DND-41 (cell line): ENCODE results near the gene PAK1IP1.

Experiments
- ATAC-seq: fragments of 200-7000 bp; cut with Tn5 transposase; 3 replicates; pipeline ENCODE4 v1.9.1; 2021; ENCODE audit warnings: low read depth; ENCODE audit not compliant: insufficient read depth
- DNase-seq: peaks from one replicate; pipeline ENCODE4 v3.0.0-alpha.2; 2020
- H2AFZ ChIP-seq: 2 replicates; pipeline ENCODE4 v1.6.0; 2012; ENCODE audit warnings: low read depth, low read length
- H3K27ac ChIP-seq: 2 replicates; pipeline ENCODE4 v1.5.1; 2012; ENCODE audit warnings: low read length, inconsistent platforms
- H3K27me3 ChIP-seq: fragments of 200-600 bp; sonication (generic); 2 replicates; pipeline ENCODE4 v1.6.0; 2012; ENCODE audit warnings: low read length, mild to moderate bottlenecking, inconsistent platforms; ENCODE audit not compliant: insufficient read depth, poor library complexity
- H3K36me3 ChIP-seq: 2 replicates; pipeline ENCODE4 v1.5.1; 2012; ENCODE audit warnings: low read length, inconsistent platforms; ENCODE audit not compliant: insufficient read depth
- H3K4me1 ChIP-seq: 2 replicates; pipeline ENCODE4 v1.5.1; 2012; ENCODE audit warnings: mild to moderate bottlenecking, low read length; ENCODE audit not compliant: insufficient read depth
- H3K4me2 ChIP-seq: 2 replicates; pipeline ENCODE4 v1.6.0; 2012; ENCODE audit warnings: mild to moderate bottlenecking, moderate library complexity, low read length, inconsistent platforms; ENCODE audit not compliant: insufficient read depth
- H3K4me3 ChIP-seq, 2 experiments: fragments of 200-600 bp in 1 of 2; shearing (Covaris generic) in 1 of 2; 2 replicates each; pipeline ENCODE4 v1.5.1; 2012 to 2016; ENCODE audit warnings: inconsistent platforms in 2 of 2, low read length in 2 of 2, mild to moderate bottlenecking in 2 of 2, low read depth in 1 of 2, moderate library complexity in 1 of 2
- H3K79me2 ChIP-seq: 2 replicates; pipeline ENCODE4 v1.6.0; 2012; ENCODE audit warnings: low read length, inconsistent platforms; ENCODE audit not compliant: insufficient read depth
- H3K9ac ChIP-seq: 2 replicates; pipeline ENCODE4 v1.6.0; 2012; ENCODE audit warnings: low read depth, mild to moderate bottlenecking, inconsistent platforms, low read length, moderate library complexity
- H3K9me3 ChIP-seq: 2 replicates; pipeline ENCODE4 v1.5.1; 2012; ENCODE audit warnings: low read length, moderate library complexity, mild to moderate bottlenecking, inconsistent platforms; ENCODE audit not compliant: insufficient read depth, severe bottlenecking
- H4K20me1 ChIP-seq: 2 replicates; pipeline ENCODE4 v1.6.0; 2012; ENCODE audit warnings: low read length; ENCODE audit not compliant: insufficient read depth
- EZH2 ChIP-seq: IDR thresholded peaks from 3 replicates; pipeline ENCODE4 v1.6.1; 2012; ENCODE audit warnings: borderline replicate concordance, low read depth, mild to moderate bottlenecking, moderate library complexity, low read length, inconsistent platforms; ENCODE audit not compliant: severe bottlenecking
- TF ChIP-seq, protein P1 (sequence below): IDR thresholded peaks from 2 replicates; pipeline ENCODE4 v1.5.1; 2012; ENCODE audit warnings: borderline replicate concordance, low read length, moderate library complexity, mild to moderate bottlenecking; ENCODE audit not compliant: poor library complexity, severe bottlenecking; ENCODE audit errors: extremely low read depth

PAK1IP1 gene

DNA sequence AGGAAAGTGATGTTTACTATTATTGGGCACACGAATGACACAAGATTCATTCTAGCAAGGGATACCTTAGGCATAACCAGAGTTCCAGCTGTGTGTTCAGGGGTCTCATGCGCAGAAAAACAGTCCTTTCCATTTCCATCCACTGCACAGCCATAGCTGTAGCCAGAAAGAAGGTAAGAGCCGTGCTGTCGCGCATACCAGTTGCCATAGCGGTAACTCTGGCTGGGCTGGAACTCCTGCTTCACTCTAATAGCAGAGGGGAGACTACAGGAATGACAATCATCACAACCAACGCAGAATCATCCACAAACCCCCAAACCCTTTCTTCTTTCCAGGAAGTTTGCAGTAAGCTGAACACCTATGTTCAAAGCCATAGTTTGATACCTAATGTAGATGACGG is 7.9 kb upstream of the PAK1IP1 start:
- H3K27ac ChIP-seq = no peak overlapping the region
- H3K27me3 ChIP-seq = no peaks in the 10 kb centered on the region
- no peaks in the 10 kb centered on the region for H3K4me1 ChIP-seq
- no peaks in the 10 kb centered on the region for H3K79me2 ChIP-seq
- H4K20me1 ChIP-seq = no peaks in the 10 kb centered on the region
- peaks cover 3% of the 10 kb centered on the region for H3K9me3 ChIP-seq
- no peak overlapping the region for H3K4me3 ChIP-seq
- H2AFZ ChIP-seq = no peak overlapping the region
- no peaks in the 10 kb centered on the region for H3K36me3 ChIP-seq
- DNase-seq = no peak
- no peak overlapping the region for H3K4me2 ChIP-seq
- TF ChIP-seq, protein P1, sequence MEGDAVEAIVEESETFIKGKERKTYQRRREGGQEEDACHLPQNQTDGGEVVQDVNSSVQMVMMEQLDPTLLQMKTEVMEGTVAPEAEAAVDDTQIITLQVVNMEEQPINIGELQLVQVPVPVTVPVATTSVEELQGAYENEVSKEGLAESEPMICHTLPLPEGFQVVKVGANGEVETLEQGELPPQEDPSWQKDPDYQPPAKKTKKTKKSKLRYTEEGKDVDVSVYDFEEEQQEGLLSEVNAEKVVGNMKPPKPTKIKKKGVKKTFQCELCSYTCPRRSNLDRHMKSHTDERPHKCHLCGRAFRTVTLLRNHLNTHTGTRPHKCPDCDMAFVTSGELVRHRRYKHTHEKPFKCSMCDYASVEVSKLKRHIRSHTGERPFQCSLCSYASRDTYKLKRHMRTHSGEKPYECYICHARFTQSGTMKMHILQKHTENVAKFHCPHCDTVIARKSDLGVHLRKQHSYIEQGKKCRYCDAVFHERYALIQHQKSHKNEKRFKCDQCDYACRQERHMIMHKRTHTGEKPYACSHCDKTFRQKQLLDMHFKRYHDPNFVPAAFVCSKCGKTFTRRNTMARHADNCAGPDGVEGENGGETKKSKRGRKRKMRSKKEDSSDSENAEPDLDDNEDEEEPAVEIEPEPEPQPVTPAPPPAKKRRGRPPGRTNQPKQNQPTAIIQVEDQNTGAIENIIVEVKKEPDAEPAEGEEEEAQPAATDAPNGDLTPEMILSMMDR = no peak
- no peak for TF ChIP-seq EZH2
- ATAC-seq = no peak
- H3K9ac ChIP-seq = no peak overlapping the region

DNA sequence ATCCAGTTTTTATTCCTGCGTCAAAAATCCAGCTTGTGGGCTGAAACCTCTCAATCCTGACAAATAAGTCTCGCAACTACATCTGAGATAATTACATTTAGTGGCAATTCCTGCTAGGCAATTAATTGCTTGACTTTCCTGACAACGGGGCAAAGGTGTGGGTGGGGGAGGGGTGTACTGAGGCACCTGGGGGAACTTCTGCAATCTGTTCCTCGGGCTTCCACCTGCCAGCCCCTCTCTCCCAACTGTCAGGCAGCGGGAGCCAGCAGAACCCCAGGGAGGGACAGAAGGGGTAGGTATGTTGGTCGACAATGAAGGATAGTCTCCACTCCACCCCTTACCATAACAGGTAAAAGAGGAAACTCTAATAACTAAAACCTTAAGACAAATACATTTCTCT is 7.2 kb upstream of the PAK1IP1 start:
- TF ChIP-seq EZH2 = no peak
- TF ChIP-seq, protein P1 = no peak
- H3K9me3 ChIP-seq = no peaks in the 10 kb centered on the region
- no peak overlapping the region for H3K9ac ChIP-seq
- no peaks in the 10 kb centered on the region for H3K36me3 ChIP-seq
- H3K4me3 ChIP-seq = no peak overlapping the region
- H3K4me1 ChIP-seq = peaks cover under 1% of the 10 kb centered on the region; the same call in 1 of the 2 replicates
- H3K27me3 ChIP-seq = no peaks in the 10 kb centered on the region
- H4K20me1 ChIP-seq = no peaks in the 10 kb centered on the region
- no peak overlapping the region for H3K4me2 ChIP-seq
- no peaks in the 10 kb centered on the region for H3K79me2 ChIP-seq
- no peak for ATAC-seq
- H2AFZ ChIP-seq = no peak overlapping the region
- no peak overlapping the region for H3K27ac ChIP-seq
- DNase-seq = no peak

DNA sequence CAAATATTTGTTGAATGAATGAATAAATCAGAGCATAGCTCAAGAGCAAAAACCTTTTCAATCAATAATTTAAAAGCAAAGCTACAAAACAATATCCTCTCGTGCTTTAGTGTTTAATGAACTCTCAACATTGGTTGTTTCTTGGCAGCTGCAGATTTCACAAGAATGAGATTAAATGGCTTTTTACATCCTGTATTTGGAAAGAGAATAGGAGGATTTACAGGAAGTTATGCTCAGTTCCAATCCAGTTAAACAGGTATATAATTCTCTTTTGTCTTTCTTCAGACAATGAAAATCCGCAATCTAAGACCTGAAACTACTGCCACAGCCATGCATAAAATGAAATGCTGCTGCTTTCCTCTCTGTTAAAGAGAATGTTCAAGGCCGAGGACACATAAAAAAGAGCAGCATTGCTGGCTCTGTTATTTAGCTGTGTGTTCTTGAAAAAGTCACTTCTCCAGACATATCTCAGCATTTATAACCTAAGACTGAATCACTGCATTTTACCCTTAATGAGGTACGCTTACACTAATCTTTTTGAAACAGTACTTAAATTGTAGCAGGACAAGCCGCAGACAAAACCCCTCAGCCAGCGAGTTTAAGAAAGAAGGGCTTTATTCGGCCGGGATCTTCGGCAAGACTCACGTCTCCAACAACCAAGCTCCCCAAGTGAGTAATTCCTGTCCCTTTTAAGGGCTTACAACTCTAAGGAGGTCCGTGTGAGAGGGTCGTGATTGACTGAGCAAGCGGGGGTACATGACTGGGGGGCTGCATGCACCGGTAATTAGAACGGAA is 3.9 kb upstream of the PAK1IP1 start:
- Histone ChIP-seq H3K36me3 (no peaks in the 10 kb centered on the region), H3K27me3 (no peaks in the 10 kb centered on the region), H3K27ac (no peak overlapping the region), H4K20me1 (no peaks in the 10 kb centered on the region), H3K4me2 (no peak overlapping the region), H3K4me3 (no peak overlapping the region), H3K79me2 (peaks cover 26% of the 10 kb centered on the region), H3K4me1 (peaks cover 14% of the 10 kb centered on the region), H2AFZ (no peak overlapping the region), H3K9me3 (no peaks in the 10 kb centered on the region), H3K9ac (no peak overlapping the region)
- ATAC-seq (no peak), DNase-seq (no peak)
- TF ChIP-seq EZH2 = no peak

DNA sequence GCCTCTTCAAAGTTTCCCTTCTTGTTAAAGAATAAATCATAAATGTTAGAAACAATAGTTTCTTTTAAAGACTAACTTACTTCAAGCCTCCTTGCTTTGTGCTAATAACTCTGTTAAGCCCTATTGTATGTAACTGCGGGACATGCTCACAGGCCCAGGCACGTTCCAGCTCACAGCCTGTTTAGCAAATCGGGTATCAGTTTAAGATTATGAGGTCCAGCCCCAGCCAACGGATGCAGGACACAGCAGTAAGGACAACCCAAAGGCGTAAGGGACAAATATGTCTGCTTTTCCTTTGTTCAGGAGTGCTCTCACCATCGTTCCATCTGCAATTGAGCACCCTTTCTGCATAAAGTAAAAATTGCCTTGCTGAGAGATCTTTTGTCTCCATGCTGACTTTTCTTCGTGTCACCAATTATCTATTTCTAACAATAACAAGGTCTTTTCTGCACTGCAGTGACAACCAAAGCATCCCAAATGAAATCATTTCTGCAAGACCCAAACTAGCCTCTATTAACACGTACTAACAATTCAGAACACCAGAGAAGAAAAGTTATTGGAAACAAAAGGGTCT is 1.7 kb upstream of the PAK1IP1 start:
- Histone ChIP-seq H2AFZ (no peak overlapping the region), H3K4me1 (peaks cover 29% of the 10 kb centered on the region), H3K36me3 (peaks cover 12% of the 10 kb centered on the region; the same call in 1 of the 2 replicates), H3K79me2 (peaks cover 48% of the 10 kb centered on the region), H3K27me3 (no peaks in the 10 kb centered on the region), H3K4me2 (peak overlapping the region; percentile 65), H3K9ac (peak overlapping the region; percentile 76), H4K20me1 (no peaks in the 10 kb centered on the region), H3K9me3 (no peaks in the 10 kb centered on the region), H3K27ac (0 out of 2 replicates have a peak overlapping the region, but pooled peaks have one; percentile 99), H3K4me3 (peak overlapping the region; percentile 87 to 95; a peak in 3 of 4 replicates)
- DNase-seq = no peak
- no peak for TF ChIP-seq EZH2
- TF ChIP-seq, protein P1 = no peak
- no peak for ATAC-seq
